ENCODE results near the gene EAF1.
"Not testable (repeated sequence)": the region's sequence is repeated elsewhere in the genome, so short reads cannot be mapped to it uniquely, and the experiment has no call there.

EAF1 gene

DNA sequence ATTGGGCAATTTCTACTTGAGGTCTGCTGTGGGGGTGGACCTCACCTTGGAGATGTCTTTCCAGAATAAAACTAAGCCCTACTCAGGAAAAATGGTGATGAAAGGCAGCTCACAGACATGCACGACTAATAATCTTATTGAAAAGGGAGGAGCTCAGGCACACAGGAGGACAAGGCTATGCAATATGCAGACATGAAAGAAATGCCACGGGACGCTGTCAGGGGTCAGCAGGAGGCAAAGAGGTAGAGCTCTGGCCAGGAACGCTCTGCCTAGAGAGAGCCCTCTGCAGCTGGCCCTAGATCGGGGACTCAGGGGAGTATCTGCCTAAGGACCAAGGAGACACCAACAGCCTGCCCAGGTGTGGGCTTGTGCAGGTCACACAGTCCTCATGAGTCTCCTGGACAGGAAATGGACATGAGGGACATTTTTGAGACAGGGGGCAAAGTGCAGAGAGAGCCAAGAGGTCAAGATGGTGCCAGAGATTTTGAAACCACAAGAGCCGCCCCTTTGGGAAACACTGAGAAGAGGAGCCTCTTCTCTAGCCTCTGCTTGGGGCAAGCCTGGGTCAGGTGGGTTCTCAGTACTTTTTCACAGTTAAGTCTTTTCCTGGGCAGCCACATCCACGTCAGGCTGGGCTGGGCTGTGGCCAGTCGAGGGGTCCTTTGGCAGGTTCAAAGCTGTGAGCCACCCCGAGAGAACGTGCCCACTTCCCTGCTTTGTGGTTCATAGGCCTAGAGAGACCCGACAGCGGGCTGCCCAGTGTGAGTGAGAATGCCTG lies 23.2 kb downstream of the EAF1 start:
- Histone ChIP-seq H3K4me3 (ENCODE audit: low read length) (no peak overlapping the region), H3K36me3 (ENCODE audit: insufficient read depth, low read length) (no peaks in the 10 kb centered on the region), H3K9me3 (ENCODE audit: low read length) (no peaks in the 10 kb centered on the region), H3K27me3 (ENCODE audit: insufficient read depth, low read length) (no peaks in the 10 kb centered on the region), H2AFZ (ENCODE audit: low read depth, low read length) (no peak overlapping the region), H3K4me1 (ENCODE audit: insufficient read depth, low read length) (no peaks in the 10 kb centered on the region)

DNA sequence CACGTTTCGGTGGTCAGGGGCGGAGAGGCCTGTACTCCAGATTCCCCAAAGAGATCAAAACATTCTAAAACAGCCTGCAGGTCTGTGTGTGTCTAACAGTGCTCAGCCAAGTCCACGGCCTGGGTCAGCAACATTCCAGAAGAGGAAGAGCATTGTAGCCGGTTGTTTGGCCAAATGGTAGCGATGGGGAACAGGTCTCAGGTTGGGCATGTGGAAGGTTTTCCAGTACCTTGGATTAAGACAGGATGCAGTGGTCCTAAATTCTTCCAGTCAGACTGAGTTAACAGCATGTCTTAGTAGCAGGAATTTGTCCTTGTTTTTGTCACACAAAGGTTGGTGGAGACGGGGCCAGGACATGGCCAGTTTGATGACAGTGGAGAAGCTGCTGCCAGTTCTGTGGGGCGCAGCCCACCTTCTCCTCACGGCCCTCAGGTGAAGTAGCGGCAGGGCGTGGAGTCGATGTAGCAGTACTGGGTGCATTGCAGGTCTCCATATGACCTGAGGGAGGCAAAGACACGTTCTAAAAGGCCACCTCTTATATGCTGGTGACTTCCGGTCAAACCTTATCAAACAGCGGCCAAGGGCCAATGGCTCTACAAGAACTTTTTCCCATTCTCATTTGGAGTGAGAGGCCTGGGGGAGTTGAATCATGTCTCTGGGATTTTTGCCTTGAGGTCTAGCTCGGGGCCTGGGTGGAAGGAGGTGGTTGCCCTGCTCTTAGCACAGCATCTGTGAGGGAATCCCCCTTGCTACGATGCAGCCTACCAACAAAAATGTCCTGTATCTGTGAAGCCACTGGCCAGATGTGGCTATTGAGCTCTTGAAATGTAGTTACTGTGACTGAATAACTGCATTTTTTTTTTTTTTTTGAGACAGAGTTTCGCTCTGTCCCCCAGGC lies 24.1 kb downstream of the EAF1 start:
- Histone ChIP-seq H2AFZ (ENCODE audit: low read depth, low read length) (no peak overlapping the region), H3K27me3 (ENCODE audit: insufficient read depth, low read length) (no peaks in the 10 kb centered on the region), H3K4me3 (ENCODE audit: low read length) (no peak overlapping the region), H3K4me1 (ENCODE audit: insufficient read depth, low read length) (no peaks in the 10 kb centered on the region), H3K36me3 (ENCODE audit: insufficient read depth, low read length) (no peaks in the 10 kb centered on the region), H3K9me3 (ENCODE audit: low read length) (no peaks in the 10 kb centered on the region)

DNA sequence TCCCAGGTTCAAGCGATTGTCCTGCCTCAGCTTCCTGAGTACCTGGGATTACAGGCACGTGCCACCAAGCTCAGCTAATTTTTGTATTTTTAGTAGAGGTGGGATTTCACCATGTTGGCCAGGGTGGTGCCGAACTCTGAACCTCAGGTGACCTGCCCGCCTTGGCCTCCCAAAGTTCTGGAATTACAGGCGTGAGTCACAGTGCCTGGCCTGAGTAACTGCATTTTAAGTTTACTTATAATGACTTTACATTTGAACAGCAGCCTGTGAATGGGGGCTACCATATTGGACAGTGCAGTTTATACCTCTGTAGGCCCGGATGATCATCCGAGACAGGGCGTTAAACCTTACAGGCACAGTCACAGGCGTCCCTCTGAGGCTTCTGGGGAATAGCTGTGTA lies 24.8 kb downstream of the EAF1 start:
- Histone ChIP-seq H3K4me3 (ENCODE audit: low read length) (no peak overlapping the region), H3K9me3 (ENCODE audit: low read length) (no peaks in the 10 kb centered on the region), H3K36me3 (ENCODE audit: insufficient read depth, low read length) (no peaks in the 10 kb centered on the region), H2AFZ (ENCODE audit: low read depth, low read length) (no peak overlapping the region), H3K27me3 (ENCODE audit: insufficient read depth, low read length) (no peaks in the 10 kb centered on the region), H3K4me1 (ENCODE audit: insufficient read depth, low read length) (no peaks in the 10 kb centered on the region)

DNA sequence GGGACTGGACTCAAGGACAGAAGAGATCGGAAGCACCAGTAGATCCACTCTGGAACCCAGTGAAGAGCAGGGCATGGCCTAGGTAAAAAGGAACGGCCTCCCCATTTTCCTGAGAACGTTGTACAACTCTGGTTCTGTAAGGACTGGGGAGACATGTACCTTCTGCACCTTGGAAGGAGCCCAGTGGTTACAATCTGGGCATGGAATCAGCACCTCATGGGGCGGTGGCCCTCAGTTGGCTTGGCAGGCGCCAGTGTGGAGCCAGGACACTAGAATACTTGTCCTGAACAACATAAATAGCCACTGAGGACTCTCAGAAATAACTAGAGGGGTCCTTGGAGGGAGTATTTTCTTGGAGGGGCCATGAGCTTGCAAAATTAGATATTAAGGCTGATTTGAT lies 25.6 kb downstream of the EAF1 start:
- H3K9me3 ChIP-seq (ENCODE audit: low read length) = no peaks in the 10 kb centered on the region
- H3K4me1 ChIP-seq (ENCODE audit: insufficient read depth, low read length) = no peaks in the 10 kb centered on the region
- no peaks in the 10 kb centered on the region for H3K27me3 ChIP-seq (ENCODE audit: insufficient read depth, low read length)
- no peaks in the 10 kb centered on the region for H3K36me3 ChIP-seq (ENCODE audit: insufficient read depth, low read length)
- no peak overlapping the region for H3K4me3 ChIP-seq (ENCODE audit: low read length)
- no peak overlapping the region for H2AFZ ChIP-seq (ENCODE audit: low read depth, low read length)

DNA sequence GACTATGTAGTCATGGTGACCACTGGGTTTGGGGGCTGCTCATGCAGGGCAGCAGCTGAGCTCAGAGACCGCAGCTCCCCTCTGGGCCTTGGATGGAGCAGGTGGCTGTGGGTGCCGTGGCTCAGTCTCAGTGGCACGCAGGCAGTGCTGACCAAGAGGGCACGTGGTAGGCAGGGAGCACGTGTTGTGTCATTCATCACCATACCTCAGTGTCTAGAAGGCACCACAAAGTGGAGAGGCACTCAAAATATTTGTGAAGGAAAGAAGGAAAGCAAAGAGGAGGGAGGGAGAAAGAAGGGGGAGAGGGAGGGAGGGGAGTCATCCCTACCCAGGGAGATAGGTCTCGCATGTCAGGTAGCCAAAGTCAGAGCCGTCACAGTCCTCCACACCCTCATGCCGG lies 26.1 kb downstream of the EAF1 start:
- no peak overlapping the region for H3K4me3 ChIP-seq (ENCODE audit: low read length)
- no peaks in the 10 kb centered on the region for H3K9me3 ChIP-seq (ENCODE audit: low read length)
- no peaks in the 10 kb centered on the region for H3K36me3 ChIP-seq (ENCODE audit: insufficient read depth, low read length)
- H3K4me1 ChIP-seq (ENCODE audit: insufficient read depth, low read length) = no peaks in the 10 kb centered on the region
- no peak overlapping the region for H2AFZ ChIP-seq (ENCODE audit: low read depth, low read length)
- no peaks in the 10 kb centered on the region for H3K27me3 ChIP-seq (ENCODE audit: insufficient read depth, low read length)

DNA sequence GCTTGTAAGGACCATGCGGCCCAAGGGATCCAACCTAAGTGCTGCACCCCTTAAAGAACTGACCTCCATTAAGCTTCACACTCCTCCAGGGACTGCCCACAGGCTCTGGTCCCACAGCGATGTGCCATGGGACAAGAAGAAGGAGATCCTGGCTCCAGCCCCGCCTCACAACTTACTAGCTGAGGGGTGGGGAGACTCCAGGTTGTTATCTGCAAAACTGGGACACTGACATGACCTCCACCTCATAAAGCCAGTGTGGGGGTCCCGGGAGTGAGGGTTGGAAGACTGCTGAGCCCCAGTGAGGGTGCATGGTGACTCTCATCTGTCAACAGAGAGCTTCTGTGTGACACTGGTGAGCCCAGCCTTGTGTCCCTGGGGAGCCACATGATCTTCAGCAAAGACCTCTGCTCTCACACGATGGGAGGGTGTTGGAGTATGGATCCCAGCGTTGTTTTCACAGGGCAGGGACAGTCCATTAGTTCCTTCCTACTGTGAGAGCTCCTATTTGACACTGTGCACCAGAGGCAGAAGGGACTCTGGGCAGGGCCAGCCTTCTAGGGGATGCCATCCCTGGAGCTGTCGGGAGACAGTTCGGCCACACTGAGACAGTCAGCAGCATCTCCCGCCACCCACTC lies 26.7 kb downstream of the EAF1 start:
- Histone ChIP-seq H3K36me3 (ENCODE audit: insufficient read depth, low read length) (no peaks in the 10 kb centered on the region), H3K9me3 (ENCODE audit: low read length) (no peaks in the 10 kb centered on the region), H3K27me3 (ENCODE audit: insufficient read depth, low read length) (no peaks in the 10 kb centered on the region), H3K4me3 (ENCODE audit: low read length) (no peak overlapping the region), H3K4me1 (ENCODE audit: insufficient read depth, low read length) (no peaks in the 10 kb centered on the region), H2AFZ (ENCODE audit: low read depth, low read length) (no peak overlapping the region)

DNA sequence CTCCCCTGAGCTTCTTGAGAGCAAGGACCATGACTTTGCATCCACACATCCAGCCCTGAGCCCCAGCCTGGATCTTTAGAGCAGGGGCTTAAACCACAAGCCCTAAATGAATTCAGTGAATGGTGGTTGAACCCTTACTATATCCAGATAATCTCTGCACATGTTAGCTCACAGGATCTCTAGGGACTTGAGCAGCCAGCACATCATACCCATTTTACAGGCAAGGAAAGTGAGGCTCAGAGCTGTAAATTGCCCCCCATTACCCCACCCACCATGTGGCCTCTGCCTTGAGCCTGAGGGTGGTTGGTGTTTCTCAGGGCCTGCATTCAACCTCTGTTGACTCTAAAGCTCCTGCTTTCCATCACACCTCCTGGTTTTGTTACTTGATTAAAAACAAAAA lies 27.6 kb downstream of the EAF1 start:
- Histone ChIP-seq H3K27me3 (ENCODE audit: insufficient read depth, low read length) (no peaks in the 10 kb centered on the region), H3K4me1 (ENCODE audit: insufficient read depth, low read length) (no peaks in the 10 kb centered on the region), H3K4me3 (ENCODE audit: low read length) (no peak overlapping the region), H2AFZ (ENCODE audit: low read depth, low read length) (no peak overlapping the region), H3K9me3 (ENCODE audit: low read length) (no peaks in the 10 kb centered on the region), H3K36me3 (ENCODE audit: insufficient read depth, low read length) (no peaks in the 10 kb centered on the region)

DNA sequence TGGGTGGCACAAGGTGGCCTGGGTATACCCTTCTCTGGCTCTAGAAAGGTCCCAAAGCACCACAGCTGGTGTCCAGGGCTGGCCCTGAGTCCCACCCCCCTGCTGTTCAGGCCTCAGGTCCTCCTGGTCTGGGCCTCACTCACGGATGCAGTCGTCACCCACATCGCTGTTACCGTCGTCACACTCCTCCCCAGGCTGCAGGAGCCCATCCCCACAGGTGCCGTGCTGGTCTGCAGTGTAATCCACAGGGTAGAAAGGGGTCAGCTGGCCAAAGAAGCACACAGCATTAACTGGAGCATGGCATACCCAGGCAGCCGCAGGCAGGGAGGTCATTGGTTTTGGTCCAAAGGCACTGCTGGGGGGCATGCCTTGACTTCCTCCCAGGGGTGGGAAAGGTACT lies 28.4 kb downstream of the EAF1 start:
- H3K9me3 ChIP-seq (ENCODE audit: low read length) = no peaks in the 10 kb centered on the region
- no peaks in the 10 kb centered on the region for H3K27me3 ChIP-seq (ENCODE audit: insufficient read depth, low read length)
- no peak overlapping the region for H3K4me3 ChIP-seq (ENCODE audit: low read length)
- H3K4me1 ChIP-seq (ENCODE audit: insufficient read depth, low read length) = no peaks in the 10 kb centered on the region
- no peaks in the 10 kb centered on the region for H3K36me3 ChIP-seq (ENCODE audit: insufficient read depth, low read length)
- H2AFZ ChIP-seq (ENCODE audit: low read depth, low read length) = no peak overlapping the region

DNA sequence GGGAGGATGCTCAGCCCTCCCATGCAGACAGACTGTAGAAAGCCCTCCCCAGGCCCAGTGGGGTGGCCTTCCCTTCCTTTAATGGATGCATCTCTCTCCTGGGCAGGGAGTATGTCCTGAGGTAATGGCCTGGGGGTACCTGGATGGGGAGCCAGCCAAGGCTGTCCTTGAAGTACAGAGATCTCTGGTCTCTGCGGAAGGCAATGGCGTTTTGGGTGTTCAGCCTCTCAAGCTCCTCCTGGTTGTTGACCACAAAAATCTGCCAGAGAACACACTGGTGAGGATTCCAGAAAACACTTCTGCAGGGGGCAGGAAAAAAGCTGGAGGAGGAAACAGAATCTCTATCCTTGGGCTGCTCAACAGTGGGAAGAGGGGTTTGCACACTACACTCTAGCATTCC lies 28.9 kb downstream of the EAF1 start:
- Histone ChIP-seq H3K4me3 (ENCODE audit: low read length) (no peak overlapping the region), H3K9me3 (ENCODE audit: low read length) (no peaks in the 10 kb centered on the region)

DNA sequence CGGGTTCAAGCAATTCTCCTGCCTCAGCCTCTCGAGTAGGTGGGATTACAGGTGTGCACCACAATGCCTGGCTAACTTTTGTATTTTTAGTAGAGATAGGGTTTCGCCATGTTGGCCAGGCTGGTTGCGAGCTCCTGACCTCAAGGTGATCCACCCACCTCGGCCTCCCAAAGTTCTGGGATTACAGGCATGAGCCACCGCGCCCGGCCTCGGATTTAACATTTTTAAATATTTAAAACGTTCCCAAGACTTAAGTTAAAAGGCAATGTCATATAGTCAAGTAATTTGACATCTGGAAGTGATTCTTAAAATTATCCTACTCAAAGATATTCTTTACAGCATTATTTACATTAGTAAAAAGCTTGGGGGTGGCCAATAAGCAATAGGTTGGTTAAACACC lies 29.5 kb downstream of the EAF1 start:
- not testable (repeated sequence) for H3K4me3 ChIP-seq (ENCODE audit: low read length); H3K9me3 ChIP-seq (ENCODE audit: low read length); H3K36me3 ChIP-seq (ENCODE audit: insufficient read depth, low read length); H2AFZ ChIP-seq (ENCODE audit: low read depth, low read length); H3K4me1 ChIP-seq (ENCODE audit: insufficient read depth, low read length); H3K27me3 ChIP-seq (ENCODE audit: insufficient read depth, low read length)

More for the DNA sequence above, 28.9 kb downstream of the EAF1 start:
- Histone ChIP-seq H3K4me1 (ENCODE audit: insufficient read depth, low read length) (no peaks in the 10 kb centered on the region), H3K36me3 (ENCODE audit: insufficient read depth, low read length) (no peaks in the 10 kb centered on the region), H2AFZ (ENCODE audit: low read depth, low read length) (no peak overlapping the region), H3K27me3 (ENCODE audit: insufficient read depth, low read length) (no peaks in the 10 kb centered on the region)

DNA sequence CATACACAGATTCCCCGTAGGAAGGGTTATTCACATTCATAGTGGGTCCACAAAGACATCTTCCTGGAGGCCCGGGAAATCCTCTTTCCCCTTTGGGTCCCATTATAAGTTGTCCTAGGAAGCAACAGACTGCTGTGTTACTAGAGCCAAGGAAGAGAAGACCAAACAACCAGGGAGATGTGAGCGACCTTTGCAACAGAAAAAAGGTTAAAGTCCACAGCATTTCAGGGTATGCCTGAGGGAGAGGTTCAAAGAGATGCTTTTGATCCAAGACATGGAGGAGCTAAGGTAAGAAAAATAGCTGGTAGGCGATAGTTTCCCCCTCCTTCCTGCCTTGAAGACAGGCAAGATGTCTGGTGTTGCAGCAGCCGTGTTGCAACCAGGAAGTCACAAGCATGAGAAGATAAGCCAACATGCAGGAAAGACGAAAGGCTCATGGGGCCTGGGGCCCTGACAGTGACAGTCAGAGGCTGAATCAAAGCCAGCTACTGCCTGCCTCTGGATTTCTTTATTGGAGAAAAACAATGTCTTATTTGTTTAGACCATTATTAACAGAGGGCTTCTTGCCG lies 30.9 kb downstream of the EAF1 start:
- Histone ChIP-seq H2AFZ (ENCODE audit: low read depth, low read length) (no peak overlapping the region), H3K4me3 (ENCODE audit: low read length) (no peak overlapping the region), H3K4me1 (ENCODE audit: insufficient read depth, low read length) (no peaks in the 10 kb centered on the region), H3K27me3 (ENCODE audit: insufficient read depth, low read length) (no peaks in the 10 kb centered on the region), H3K36me3 (ENCODE audit: insufficient read depth, low read length) (no peaks in the 10 kb centered on the region), H3K9me3 (ENCODE audit: low read length) (no peaks in the 10 kb centered on the region)

DNA sequence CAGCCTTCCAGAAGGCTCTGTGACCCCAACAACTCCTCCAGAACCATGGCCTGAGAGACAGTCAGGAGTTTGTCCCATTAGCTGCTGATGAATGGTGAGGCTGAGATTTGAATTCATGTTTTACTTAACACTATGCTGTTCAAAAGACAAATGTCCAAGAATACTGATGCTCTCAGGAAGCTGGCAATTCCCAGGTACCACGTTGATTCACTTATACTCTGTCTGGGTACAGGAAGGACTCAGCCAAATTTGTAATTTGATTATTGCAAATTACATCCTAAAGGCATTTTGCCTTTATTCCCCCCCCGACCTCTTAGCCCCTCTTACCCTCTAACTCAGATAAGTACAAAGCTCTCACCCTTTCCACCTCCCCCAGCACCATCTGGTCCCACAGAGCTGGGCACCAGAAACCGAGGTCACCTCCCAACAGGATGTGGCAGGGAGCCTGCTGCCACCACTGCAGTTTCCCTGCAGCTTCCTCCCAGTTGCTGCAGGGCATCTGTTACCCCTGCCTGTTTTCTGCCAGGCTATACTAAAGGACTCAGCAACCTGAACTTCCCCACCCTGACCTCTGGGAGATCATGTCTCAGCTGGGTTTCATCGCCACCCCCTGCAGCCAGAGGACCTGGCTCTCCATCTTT lies 33.6 kb downstream of the EAF1 start:
- peaks cover 1% of the 10 kb centered on the region for H3K36me3 ChIP-seq (ENCODE audit: insufficient read depth, low read length)
- H3K4me3 ChIP-seq (ENCODE audit: low read length) = no peak overlapping the region
- H2AFZ ChIP-seq (ENCODE audit: low read depth, low read length) = no peak overlapping the region
- no peaks in the 10 kb centered on the region for H3K9me3 ChIP-seq (ENCODE audit: low read length)
- H3K4me1 ChIP-seq (ENCODE audit: insufficient read depth, low read length) = no peaks in the 10 kb centered on the region
- H3K27me3 ChIP-seq (ENCODE audit: insufficient read depth, low read length) = no peaks in the 10 kb centered on the region

All from neuron (in vitro differentiated cells).